ENCODE measurements around the gene EXOC4.
"Not testable (repeated sequence)": the region's sequence is repeated elsewhere in the genome, so short reads cannot be mapped to it uniquely, and the experiment has no call there.

DNA sequence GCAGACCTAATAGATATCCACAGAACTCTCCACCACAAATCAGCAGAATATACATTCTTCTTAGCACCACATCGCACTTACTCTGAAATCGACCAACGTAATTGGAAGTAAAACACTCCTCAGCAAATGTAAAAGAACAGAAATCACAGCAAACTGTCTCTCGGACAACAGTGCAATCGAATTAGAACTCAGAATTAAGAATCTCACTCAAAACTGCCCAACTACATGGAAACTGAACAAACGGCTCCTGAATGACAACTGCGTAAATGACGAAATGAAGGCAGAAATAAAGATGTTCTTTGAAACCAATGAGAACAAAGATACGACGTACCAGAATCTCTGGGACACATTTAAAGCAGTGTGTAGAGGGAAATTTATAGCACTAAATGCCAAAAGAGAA lies 42.1 kb upstream of the EXOC4 start:
- not testable (repeated sequence) for TF ChIP-seq CTCF (IDR thresholded peaks at IDR 0.05; ENCODE audit: low read depth, low read length, poor library complexity, severe bottlenecking); EZH2phosphoT487 (IDR thresholded peaks at IDR 0.05; ENCODE audit: borderline replicate concordance, low read length)

Data from DOHH2 (cell line).